Pulmonary artery endothelial cell (primary cell): Measurements from ENCODE around the gene ILDR2. TPM values are rescaled to one million over a fixed set of nuclear protein-coding genes. Genes with fewer than 3 reads are reported as not detected.

Experiments used
- DNase-seq: peaks from one replicate; pipeline ENCODE4 v3.0.0-alpha.2; 2011; ENCODE audit warnings: low read depth, low spot score
- total RNA-seq: library from RNA; depleted of rRNA; stranded (reverse); fragments of >200 nt; gene quantifications from 2 replicates; pipeline ENCODE4 v1.2.3, GENCODE V29; 2014

Gene ILDR2
- total RNA-seq, 1 donor from 2014 or later: not detected

GRCh38 chr1:166972193-166972592 is 3.1 kb downstream of the ILDR2 start:
- no peak for DNase-seq

- no peak for DNase-seq
Measured at GRCh38 chr1:166971252-166971651, 4.1 kb downstream of the ILDR2 start.

GRCh38 chr1:166969074-166969677 is 6.2 kb downstream of the ILDR2 start:
- no peak for DNase-seq

GRCh38 chr1:166960858-166961474 is 14.4 kb downstream of the ILDR2 start:
- no peak for DNase-seq

DNA sequence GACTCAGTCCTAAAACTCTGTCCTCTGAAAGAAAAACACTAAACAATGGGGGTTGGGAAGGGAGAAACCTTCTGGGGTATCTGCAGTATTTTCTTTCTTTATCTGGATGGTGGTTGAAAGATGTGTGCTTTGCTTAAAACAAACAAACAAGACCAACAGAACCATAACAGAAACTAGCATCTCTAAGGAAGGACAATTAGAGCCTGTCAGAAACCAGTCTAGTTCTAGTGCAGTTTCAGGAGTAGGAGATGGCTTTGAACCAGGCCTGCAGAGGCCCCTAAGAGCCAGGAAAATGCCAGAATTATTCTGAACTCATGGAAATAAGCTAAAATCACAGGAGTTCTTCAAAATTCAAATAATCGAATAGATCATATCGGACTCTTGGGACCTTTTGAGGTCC is 18.5 kb downstream of the ILDR2 start:
- DNase-seq: no peak

GRCh38 chr1:166956057-166956850 is 19.1 kb downstream of the ILDR2 start:
- no peak for DNase-seq

DNA sequence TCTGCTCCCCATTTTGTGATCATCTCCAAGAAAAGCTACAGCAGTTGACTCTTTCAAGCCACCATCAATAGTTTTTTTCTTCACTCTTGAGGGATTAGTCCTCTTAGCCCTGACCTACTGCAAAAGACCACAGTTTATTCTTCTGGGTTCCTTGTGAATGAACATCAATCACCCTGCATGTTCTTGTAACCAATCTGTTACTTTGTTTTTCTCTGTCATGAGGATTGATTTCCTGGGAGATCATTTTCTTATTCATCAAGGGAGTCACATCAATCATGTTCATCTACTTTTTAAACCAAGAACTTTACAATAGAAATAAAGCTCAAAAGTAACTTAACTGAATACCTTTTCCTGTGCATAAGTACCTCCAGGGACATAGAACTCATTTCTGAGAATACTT is 21.8 kb downstream of the ILDR2 start:
- no peak for DNase-seq

- no peak for DNase-seq
Measured at GRCh38 chr1:166952002-166952746, 23.2 kb downstream of the ILDR2 start.

DNA sequence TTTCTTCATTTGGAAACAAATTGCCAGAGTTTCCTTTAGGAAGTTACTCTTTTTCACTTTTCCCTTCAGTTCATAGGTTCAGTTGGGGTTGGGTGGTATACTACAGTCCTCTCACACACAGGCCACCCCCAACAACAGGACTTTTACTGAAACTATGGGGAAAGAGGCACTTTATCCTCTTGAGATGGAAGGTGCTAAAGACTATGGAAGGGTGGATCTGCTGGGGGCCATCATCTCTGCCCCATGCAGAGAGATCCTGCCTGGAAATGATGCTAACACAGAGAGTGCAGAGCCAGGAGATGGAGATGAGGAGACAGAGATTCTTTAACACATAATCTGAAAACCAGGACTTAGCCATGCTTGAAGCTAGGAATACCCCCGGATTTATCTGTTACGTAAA is 24.3 kb downstream of the ILDR2 start:
- DNase-seq: no peak

DNA sequence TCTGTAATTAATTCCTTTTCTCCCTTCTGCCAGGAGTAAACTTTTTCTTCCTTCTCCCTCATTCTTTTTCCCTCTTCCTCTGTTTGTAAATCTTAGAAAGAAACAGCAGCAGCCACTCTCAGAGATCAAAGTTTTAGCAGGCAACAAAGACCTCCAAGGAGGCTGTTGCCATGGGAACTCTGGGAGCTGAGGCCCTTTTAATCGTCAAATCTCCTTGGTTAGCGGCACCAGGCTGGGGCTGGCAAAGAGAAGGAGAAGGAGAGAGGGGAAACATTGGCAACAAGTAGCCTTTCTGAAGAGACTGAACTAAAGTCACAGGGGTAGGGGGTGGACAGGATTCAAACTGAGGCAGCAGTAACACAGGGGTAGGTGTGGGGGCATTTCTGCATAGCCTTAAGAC is 25.2 kb downstream of the ILDR2 start:
- no peak for DNase-seq

DNA sequence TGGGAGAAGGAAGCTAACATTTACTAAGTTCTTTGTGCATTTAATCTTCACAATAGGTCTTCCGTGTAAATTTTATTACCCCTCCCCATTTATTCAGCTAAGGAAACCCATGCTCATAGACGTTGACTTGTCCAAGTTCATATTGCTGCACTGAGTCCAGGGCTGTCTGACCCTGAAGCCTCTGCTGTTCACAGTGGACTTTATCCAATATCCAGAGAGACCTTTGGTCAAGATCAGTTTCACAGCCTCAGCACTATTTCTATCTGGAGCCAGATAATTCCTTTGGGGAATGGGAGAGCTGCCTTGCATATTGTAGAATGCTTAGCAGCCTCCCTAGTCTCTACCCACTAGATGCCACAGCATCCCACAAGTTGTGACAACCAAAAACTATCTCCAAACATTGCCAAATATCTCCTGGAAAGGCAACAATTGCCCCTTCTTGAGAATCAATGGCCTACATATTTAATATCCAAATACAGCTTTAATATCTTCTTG is 26.4 kb downstream of the ILDR2 start:
- no peak for DNase-seq

- DNase-seq: no peak
Measured at GRCh38 chr1:166947398-166948043, 27.8 kb downstream of the ILDR2 start.

DNA sequence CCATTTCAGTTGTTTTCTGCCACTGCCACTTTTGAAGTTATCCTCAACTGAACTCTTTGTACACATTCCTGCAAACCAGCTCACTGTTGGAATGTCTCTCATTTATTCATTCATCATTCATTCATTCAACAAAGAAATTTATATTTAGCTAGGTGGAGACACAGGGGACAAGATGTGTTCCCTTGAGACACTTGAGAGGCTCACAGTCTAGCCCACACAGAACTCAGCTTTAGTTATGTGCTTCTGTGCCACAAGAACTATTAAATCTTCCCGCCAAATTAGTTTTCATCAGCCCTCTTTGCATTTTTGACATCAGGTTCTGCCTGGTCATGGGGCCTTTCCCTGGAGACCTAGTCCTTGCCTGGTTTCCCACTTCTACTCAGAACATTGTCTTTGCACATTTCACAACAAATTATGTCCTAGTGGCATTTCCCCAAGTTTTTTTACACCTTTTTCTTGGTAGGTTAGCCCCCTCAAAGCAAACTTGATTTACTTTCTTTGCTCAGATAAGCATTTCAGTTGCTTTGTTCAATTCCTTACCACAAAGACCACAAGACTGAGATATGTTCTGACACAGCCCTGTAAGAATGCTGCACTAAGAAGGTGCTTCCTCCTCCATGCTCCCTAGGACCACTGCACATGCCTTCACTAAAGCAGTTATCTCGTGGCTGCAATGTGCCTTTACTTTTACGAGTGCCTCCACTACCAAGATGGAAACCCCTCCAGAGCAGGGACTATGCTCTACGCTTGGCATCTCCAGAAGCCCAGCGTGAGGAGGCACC is 31.0 kb downstream of the ILDR2 start:
- DNase-seq: no peak

GRCh38 chr1:166939741-166940375 is 35.5 kb downstream of the ILDR2 start:
- DNase-seq: no peak

GRCh38 chr1:166937962-166938361 is 37.4 kb downstream of the ILDR2 start:
- DNase-seq: no peak

- DNase-seq: no peak
Measured at GRCh38 chr1:166937329-166937728, 38.0 kb downstream of the ILDR2 start.

GRCh38 chr1:166933633-166934032 is 41.7 kb downstream of the ILDR2 start:
- no peak for DNase-seq

DNA sequence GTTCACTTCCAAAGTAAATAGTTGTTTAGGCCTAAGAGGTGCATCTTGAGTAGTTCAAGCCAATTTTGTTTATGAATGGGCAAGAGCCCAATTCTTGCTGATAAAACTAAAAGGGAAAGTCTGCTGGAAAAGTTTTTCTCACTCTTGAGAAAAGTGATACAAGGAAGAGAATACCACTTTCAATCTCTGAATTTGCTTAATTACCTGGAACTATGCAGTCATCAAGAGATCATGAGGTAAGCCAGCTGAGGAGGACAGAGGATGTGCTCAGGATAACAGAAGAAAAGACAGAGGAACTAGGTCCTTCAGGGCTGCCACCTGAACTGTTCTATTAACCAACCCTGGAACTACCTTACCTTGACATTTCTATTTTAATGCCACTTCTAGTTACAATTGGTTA is 42.2 kb downstream of the ILDR2 start:
- no peak for DNase-seq

- no peak for DNase-seq
Measured at GRCh38 chr1:166929911-166930310, 45.4 kb downstream of the ILDR2 start.

DNA sequence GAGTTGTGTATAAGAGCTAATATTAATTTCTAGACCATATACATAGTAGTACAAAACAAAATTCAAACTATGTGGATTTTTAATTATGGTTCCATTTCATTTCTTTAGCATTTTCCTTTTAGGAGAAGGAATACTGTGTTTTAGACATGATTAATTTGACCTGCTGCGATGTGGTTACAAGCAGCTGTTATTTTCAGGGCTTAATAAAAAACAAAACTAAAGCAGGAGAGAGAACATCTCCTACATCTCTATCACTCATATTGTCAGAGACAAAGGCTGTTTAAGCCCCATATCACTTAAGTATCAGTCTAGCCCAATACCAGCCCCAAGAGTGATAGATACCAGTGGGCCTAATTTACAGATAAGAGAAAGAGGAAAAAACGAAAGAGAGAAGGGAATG is 47.6 kb downstream of the ILDR2 start:
- DNase-seq: no peak
